Fibroblast of skin of right biceps (primary cell): ENCODE results near the gene RHOH.
"Not testable (repeated sequence)": the region's sequence is repeated elsewhere in the genome, so short reads cannot be mapped to it uniquely, and the experiment has no call there.

ENCODE experiments used
- DNase-seq: peaks from one replicate; pipeline ENCODE4 v3.0.0-alpha.2; 2013

The RHOH gene

DNA sequence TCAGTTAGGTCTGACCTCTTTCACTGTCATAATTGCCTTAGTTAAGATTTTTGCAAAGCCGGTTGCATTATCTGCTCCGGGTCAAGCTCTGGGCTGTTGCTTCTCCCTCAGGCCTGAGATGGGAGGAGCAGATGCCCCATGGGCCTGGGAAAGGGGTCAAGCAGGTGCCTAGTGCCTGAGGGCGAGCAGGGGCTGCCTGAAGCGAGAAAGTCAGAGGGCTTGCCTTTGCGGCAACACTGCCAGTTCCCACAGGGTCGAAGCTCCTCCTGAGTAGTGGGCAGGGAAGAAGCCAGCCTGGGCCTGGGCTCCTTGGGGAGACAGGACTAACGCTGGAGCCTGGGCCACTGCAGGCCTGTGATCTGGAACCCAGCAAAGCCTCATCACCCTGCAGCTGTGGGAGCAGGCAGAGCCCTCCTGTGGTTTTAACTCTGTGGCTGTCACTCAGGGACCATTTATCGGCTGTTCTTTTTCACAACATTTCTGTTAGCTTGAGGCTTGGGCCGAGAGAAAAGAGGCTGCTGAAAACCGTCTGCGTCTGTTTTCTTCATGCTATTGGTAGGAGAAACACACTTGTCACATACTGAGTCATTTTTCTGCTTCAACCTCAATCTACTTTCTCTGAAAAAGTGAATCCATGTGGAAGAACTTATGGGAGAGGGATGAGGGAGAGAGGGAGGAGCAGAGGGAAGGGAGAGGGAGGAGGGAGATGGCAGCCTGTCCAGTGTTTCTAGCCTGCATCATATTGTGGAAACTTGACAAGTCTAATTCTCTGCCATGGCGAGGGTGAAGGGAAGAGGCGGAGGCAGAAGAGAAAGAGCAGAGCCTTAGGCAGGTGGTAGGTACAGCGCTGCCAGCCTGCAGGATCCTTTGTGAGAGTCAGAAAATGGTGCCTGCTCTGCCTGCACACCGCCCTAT, 68.4 kb downstream of the RHOH start:
- peak; percentile 55 for DNase-seq

DNA sequence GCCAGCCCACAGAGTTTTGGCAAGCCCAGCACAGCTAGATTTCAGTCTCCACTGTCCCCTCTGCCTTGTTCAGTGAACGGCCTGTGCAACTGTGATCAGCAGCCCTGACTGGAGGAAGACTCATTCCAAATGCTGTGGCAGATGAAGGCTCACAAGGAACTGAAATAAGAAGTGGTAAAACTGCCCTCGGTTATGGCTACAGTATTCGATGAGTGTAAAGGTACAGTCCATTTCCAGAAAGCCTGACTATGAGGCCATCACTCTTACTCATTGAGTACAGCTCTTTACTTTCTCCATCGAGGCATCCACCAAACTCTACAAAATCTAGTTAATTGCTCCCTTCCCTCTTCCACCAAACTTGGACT, 69.1 kb downstream of the RHOH start:
- no peak for DNase-seq

DNA sequence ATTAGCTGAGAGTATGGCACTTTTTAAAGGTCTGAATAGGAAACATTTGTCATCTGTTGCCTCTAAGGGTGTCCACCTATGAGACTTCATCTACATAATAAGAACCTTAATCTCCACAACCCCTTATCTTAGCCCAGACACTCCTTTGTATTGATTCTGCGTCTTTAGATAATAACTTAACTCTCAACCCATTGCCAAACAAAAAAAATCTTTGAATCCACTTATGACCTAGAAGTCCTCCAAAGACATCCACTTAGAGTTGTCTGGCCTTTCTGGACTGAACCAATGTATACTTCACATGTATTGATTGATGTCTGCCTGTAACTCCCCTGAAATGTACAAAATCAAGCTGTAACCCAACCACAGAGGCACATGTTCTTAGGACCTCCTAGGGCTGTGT, 72.3 kb downstream of the RHOH start:
- DNase-seq = no peak

DNA sequence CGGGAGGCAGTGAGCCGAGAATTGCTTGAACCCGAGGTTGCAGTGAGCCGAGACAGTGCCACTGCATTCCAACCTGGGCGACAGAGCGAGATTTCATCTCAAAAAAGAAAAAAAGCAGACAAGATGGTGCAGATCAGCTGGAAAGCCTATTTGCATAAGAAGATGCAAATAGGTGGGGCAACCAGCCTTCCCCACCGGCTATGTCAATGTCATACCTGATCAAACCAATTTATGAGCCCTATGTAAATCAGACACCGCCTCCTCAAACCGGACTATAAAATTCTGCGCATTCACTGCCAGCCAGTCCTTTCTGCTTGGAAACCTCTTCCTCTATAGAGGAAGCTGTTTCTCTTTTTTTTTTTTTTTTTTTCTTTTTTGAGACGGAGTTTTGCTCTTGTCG, 73.8 kb downstream of the RHOH start:
- DNase-seq = no peak

DNA sequence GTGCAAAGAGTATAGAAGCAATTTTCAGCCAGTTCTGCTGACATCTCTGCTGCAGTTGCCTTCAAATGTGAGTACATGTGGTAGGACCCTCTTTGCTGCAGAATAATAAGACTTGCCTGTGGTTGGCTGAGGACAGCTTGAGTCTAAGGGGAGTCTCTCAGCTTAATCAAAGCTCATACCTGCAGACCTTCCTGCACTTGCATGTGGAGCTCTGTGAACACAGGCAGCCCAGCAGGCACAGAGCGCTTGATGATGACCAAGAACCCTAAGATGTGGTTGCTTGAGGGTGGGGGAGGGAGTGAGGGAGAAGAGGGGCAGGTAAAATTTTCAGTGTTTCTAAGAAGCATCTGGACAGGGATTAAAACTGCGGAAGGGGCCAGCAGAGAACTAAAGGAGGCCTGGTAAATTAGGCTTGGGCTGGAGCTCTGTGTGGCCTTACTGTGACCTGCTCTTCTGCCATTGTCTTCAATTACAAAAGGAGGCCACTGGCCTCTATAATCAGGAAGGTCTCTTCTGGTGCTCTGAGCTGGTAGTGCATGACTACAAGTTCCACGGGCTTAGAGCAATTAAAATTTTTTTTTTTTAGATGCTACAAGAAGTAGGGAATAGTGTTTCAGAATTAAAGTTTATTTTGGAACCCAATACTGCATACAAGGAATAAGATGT, 78.4 kb downstream of the RHOH start:
- DNase-seq = no peak

DNA sequence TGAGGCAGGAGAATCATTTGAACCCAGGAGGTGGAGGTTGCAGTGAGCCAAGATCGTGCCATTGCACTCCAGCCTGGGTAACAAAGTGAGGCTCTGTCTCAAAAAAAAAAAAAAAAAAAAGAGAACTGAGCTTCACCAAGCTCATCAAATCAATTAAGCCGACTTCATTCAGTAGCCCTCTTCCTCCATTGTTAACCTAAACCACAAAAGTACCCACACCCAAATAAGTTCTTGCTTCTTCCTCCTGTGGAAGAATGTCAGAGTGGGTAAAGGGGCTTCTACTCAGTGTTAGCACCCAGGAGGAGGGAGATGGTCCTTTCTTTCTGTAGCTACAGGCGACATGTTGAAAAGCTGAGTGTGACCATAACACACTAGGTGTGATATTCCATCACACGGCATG, 79.7 kb downstream of the RHOH start:
- DNase-seq = no peak

DNA sequence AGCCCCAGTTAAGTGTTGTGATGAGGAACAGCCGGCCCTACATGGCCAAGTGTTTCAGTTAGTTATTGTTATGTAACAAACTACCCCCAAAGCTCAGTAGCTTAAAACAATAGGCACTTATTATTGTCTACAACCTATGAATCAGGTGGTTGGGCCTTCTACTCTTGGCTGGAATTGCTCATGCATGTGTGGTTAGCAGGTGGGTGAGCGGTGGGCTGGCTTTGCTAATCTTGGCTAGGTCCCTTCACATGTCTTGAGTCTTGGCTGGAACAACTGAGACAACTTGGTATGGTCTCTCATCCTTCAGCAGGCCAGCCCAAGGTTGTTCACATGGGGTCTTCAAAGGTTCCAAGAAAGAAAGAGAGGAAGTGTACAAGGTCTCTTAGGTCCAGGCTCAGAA, 83.8 kb downstream of the RHOH start:
- DNase-seq = no peak

DNA sequence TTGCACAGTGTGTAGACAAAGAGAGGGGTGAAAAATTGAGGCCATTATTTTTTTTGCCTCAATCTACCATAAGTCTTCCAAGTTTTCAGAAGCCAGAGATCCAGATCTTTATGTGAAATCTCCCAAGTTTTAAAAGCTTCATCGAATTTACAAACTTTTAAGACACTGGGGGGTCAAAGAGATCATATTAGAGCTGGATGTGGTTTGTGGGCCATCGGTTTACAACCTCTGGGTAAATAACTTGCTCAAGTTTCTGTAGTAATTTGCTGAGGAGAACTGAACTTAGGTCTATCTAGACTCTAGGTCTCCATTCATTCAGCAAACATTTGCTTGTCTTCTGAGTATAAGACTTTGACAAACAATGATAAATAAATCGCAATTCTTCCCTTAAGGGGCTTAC, 84.3 kb downstream of the RHOH start:
- no peak for DNase-seq

DNA sequence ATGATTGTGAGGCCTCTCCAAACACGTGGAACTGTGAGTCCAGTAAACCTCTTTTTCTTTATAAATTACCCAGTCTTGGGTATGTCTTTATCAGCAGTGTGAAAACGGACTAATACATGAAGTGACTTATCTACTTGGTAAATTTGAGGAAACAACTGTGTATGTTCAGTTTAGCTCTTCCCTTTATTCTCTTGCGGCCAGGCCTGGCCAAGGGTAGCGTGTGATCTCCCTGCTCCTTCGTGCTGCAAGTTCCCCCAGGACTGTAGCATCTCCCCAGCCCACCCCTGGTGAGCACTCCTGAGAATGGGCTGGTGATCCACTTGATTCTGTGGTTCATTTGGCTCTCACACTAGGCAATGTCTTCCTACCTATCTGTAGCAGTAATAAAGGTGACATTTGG, 85.1 kb downstream of the RHOH start:
- no peak for DNase-seq

DNA sequence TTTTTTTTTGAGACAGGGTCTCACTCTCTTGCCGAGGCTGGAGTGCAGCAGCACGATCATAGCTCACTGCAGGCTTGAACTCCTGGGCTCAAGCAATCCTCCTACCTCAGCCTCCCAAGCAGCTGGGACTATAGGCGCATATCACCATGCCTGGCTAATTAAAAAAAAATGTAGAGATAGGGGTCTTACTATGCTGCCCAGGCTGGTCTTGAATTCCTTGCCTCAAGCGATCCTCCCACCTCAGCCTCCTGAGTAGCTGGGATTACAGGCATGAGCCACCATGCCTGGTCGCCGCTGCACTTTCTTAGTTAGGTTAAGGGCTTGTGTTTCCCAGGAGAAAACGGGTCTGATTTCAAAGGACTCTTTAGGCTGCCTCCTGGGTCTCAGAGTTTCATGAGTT, 86.0 kb downstream of the RHOH start:
- not testable (repeated sequence) for DNase-seq

DNA sequence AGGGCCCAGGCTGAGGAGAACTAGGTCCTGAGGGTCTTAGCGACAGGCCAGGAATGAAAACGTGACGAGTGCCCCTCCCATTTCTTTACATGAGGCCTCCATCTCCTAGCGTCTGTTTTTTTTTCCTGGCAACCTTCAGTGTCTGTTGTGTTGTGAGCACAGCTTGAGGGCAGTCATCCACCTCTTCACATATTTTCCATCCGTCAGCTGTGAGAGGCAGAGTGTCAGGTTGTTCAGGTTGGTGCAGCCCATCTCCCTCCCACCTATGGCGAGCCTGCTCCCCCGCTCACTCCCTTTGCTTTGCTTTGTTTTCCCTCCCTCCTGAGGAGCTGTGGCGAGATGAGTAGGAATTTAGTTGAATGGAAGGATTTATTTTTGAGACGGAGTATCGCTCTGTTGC, 86.6 kb downstream of the RHOH start:
- no peak for DNase-seq

DNA sequence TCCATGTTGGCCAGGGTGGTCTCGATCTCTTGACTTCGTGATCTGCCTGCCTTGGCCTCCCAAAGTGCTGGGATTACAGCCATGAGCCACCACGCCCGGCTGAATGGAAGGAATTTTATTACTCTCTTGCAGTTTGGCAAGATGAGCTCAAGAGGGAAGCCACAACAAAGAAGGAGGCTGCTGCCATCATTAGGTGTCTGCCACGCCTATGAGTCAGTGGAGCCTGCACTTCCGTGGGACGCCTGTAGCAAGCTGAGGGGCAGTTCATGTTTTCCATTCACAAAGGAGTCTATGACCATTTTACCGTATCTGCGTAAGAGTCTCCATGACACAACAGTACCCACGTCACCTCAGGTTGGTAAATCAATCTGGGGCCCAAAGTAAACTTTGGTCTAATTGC, 87.1 kb downstream of the RHOH start:
- DNase-seq = peak; percentile 51

DNA sequence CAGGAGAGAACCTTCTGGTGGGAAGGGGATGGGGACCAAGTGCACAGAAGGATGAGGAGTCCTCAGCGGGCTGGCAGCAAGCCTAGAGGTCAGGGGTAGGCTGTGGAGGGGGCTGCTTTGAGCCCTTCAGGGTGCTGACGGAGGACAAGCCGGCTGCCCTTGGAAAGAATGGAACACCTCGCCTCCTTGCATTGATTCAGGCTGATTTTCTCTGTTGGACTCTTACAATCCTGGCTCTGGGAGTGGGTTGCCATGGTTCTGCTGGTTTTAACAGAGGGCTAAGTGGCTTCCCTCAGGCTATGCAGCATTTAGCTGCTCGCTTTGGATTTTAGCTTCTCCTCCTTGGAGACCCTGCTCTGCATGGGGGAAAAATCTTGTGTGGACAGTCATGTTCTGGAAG, 88.9 kb downstream of the RHOH start:
- DNase-seq = no peak

DNA sequence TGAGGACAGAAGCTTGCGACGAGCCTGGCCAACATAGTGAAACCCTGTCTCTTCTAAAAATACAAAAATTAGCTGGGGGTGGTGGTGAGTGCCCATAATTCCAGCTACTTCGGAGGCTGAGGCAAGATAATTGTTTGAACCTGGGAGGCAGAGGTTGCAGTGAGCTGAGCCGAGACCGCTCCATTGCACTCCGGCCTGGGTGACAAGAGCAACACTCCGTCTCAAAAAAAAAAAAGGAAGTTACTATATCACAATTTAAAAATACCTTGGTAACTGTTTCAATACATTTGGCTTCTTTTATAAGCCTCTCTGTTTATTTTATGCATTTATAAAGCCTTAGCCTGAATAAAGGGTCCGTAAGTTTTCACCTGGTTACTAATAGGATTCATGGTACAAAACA, 91.7 kb downstream of the RHOH start:
- DNase-seq = no peak

DNA sequence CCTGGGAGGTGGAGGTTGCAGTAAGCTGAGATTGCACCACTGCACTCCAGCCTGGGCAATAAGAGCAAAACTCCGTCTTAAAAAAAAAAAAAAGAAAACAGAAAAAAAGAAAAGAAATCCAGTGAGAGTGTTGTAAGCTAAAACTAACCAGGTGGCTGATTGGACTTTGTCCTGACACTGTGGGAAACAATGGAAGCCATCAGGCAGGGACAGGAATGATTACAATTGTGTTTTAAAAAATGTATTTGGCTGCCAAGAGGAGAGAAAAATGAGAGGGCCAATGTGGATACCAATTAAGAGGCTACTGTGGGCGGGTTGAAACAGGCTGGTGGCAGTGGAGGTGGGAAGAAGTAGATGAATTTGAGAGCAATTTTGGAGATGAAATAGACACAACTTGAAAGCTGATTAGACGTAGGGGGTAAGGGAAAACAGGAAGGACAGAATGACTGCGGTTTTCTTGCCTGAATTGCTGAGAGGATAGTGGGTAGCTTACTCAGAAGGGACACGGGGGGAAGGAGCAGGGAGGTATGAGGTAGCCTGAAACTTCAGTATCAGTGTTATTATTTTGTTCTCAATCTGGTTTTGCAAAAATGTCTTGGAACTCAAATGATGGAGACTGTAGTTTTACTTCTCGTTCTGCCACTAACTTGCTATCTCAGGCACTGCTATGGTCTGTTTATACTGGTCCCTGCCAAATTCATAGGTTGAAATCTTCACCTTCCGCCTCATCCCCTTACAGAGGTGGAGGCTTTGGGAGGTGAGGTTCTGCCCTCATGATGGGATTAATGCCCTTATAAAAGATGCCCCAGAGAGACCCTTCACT, 92.7 kb downstream of the RHOH start:
- DNase-seq = peak; percentile 56

DNA sequence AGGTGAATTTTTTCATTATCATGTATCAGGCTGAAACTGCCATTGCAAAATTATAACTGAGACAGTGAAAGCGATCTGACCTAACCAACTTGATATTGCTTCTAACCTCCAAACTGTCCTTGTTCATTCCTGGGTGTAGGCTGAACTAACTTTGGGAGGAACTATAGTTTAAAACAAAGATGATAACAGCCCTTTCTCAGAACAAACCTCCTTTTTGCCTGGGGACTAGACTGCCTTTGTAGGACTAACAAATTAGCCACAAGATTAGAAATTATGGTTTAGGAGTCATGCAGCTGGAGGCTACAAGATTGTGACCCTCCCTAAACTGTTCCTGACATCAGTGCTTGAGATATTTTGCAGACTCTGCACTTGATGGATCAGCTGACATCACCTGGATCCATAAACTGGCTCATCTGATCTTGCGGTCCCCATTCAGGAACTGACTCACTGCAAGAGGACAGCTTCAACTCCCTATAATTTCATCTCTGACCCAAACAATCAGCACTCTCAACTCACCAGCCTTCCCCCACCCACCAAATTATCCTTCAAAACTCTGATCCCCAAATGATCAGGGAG, 93.9 kb downstream of the RHOH start:
- DNase-seq = peak; percentile 78

DNA sequence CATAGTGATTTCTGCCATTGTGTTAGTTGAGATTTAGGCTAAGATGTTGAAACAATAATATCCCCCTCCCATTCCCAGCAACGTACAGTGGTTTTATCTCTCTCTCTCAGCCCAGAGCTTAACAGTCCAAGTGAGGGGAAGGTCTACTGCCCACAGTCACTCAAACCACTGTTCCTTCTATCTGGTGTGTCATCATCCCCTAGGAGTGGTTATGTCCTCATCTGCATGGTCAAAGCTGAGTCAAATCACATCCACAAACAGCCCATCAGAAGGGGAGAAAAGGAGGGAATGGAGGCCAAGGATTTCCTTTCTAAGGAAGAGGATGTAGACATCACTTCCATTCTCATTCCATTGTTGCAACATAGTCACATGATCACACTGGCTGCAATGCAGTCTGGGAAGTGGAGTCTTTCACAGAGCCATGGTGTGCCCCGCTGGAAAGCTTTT, 95.5 kb downstream of the RHOH start:
- peak; percentile 58 for DNase-seq

DNA sequence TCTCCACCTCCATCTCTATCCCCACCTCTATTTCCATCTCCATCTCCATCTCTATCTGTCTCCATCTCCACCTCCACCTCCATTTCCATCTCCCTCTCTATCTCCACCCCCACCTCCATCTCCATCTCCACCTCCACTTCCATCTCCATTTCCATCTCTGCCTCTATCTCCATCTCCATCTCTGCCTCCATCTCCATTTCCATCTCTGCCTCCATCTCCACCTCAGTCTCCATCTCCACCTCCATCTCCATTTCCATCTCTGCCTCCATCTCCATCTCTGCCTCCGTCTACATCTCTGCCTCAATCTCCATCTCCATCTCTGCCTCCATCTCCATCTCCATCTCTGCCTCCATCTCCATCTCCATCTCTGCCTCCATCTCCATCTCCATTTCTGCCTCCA, 97.5 kb downstream of the RHOH start:
- no peak for DNase-seq

DNA sequence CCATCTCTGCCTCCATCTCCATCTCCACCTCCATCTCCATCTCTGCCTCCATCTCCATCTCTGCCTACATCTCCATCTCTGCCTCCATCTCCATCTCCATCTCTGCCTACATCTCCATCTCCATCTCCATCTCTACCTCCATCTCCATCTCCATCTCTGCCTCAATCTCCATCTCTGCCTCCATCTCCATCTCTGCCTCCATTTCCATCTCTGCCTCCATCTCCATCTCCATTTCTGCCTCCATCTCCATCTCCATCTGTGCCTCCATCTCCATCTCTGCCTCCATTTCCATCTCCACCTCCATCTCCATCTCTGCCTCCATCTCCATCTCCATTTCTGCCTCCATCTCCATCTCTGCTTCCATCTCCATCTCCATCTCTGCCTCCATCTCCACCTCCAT, 98.2 kb downstream of the RHOH start:
- DNase-seq = not testable (repeated sequence)

DNA sequence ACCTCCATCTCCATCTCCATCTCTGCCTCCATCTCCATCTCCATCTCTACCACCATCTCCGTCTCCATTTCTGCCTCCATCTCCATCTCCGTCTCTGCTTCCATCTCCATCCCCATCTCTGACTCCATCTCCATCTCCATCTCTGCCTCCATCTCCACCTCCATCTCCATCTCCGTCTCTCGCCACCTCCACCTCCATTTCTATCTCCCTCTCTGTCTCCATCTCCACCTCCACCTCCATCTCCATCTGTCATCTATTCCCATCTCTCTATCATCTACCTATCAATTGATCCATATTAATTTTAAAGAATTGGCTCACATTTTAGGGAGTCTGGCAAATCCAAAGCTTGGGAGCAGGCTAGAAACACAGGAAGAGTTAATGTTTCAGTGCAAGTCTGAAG, 98.7 kb downstream of the RHOH start:
- no peak for DNase-seq
